HepG2 (cell line): Measurements from ENCODE around the gene MAP3K14. TPM values are rescaled to one million over a fixed set of nuclear protein-coding genes. Genes with fewer than 3 reads are reported as not detected.

Source experiments
- CSRNP1 ChIP-seq: sonication (generic); formaldehyde crosslinking; IDR thresholded peaks from 2 replicates; pipeline ENCODE4 v1.8.1; 2023; ENCODE audit warnings: mild to moderate bottlenecking, missing genetic modification reagents
- FLYWCH1 ChIP-seq: sonication (generic); formaldehyde crosslinking; IDR thresholded peaks from 2 replicates; pipeline ENCODE4 v1.8.1; 2023; ENCODE audit warnings: mild to moderate bottlenecking, missing genetic modification reagents
- FOXC1 ChIP-seq: sonication (generic); formaldehyde crosslinking; IDR thresholded peaks from 2 replicates; pipeline ENCODE4 v1.8.0; 2022; ENCODE audit warnings: mild to moderate bottlenecking, missing genetic modification reagents, borderline replicate concordance
- IKZF4 ChIP-seq: sonication (generic); formaldehyde crosslinking; IDR thresholded peaks from 2 replicates; pipeline ENCODE4 v1.5.1; 2020; ENCODE audit warnings: borderline replicate concordance, mild to moderate bottlenecking, low read depth, missing genetic modification reagents; ENCODE audit errors: not compliant biosample characterization
- KMT2B ChIP-seq: IDR thresholded peaks from 2 replicates; pipeline ENCODE4 v1.6.1; 2016; ENCODE audit warnings: missing genetic modification reagents, missing compliant biosample characterization
- MEF2D ChIP-seq: sonication (generic); formaldehyde crosslinking; IDR thresholded peaks from 2 replicates; pipeline ENCODE4 v1.5.1; 2020; ENCODE audit warnings: mild to moderate bottlenecking, missing genetic modification reagents
- PPARG ChIP-seq: conservative IDR thresholded peaks from 2 replicates; pipeline ENCODE4 v1.6.1; 2016; ENCODE audit warnings: missing biosample characterization, missing genetic modification reagents
- RBFOX2 ChIP-seq: fragments of 200-400 bp; formaldehyde crosslinking; IDR thresholded peaks from 2 replicates; pipeline ENCODE4 v1.6.1; 2017; ENCODE audit warnings: low read depth, mild to moderate bottlenecking, low read length
- SNAI1 ChIP-seq: sonication (generic); formaldehyde crosslinking; IDR thresholded peaks from 2 replicates; pipeline ENCODE4 v1.5.0; 2020; ENCODE audit warnings: mild to moderate bottlenecking, missing genetic modification reagents, borderline replicate concordance
- SOX6 ChIP-seq, 2 experiments: fragments of 450-650 bp in 1 of 2; sonication (generic) in 1 of 2; formaldehyde crosslinking in 1 of 2; IDR thresholded peaks; 2 replicates each; pipeline versions ENCODE4 v1.4.0 to v1.6.1; 2017 to 2020; ENCODE audit warnings: antibody characterized with exemption in 1 of 2, mild to moderate bottlenecking in 1 of 2, missing genetic modification reagents in 1 of 2
- SYNCRIP ChIP-seq: fragments of 200-400 bp; formaldehyde crosslinking; IDR thresholded peaks from 2 replicates; pipeline ENCODE4 v1.6.1; 2018; ENCODE audit warnings: mild to moderate bottlenecking, low read depth, low read length; ENCODE audit not compliant: insufficient read depth
- TFAP4 ChIP-seq: sonication (generic); IDR thresholded peaks from 2 replicates; pipeline ENCODE4 v1.6.1; 2016; ENCODE audit warnings: low read depth, borderline replicate concordance
- U2AF2 ChIP-seq: fragments of 200-400 bp; formaldehyde crosslinking; IDR thresholded peaks from 2 replicates; pipeline ENCODE4 v1.6.1; 2017; ENCODE audit warnings: low read depth, mild to moderate bottlenecking, low read length
- ZNF362 ChIP-seq: sonication (generic); formaldehyde crosslinking; IDR thresholded peaks from 2 replicates; pipeline ENCODE4 v1.4.0; 2020; ENCODE audit warnings: missing genetic modification reagents, mild to moderate bottlenecking, borderline replicate concordance
- ZNF414 ChIP-seq: sonication (generic); formaldehyde crosslinking; IDR thresholded peaks from 2 replicates; pipeline ENCODE4 v1.5.0; 2020; ENCODE audit warnings: missing genetic modification reagents
- ZNF567 ChIP-seq: sonication (generic); formaldehyde crosslinking; IDR thresholded peaks from 2 replicates; pipeline ENCODE4 v1.8.1; 2023; ENCODE audit warnings: mild to moderate bottlenecking, missing genetic modification reagents, borderline replicate concordance
- ZNF678 ChIP-seq: sonication (generic); formaldehyde crosslinking; IDR thresholded peaks from 2 replicates; pipeline ENCODE4 v1.4.0; 2020; ENCODE audit warnings: mild to moderate bottlenecking, missing genetic modification reagents
- ZNF776 ChIP-seq: sonication (generic); formaldehyde crosslinking; IDR thresholded peaks from 2 replicates; pipeline ENCODE4 v1.4.0; 2020; ENCODE audit warnings: mild to moderate bottlenecking, missing genetic modification reagents
- ZSCAN20 ChIP-seq: sonication (generic); formaldehyde crosslinking; IDR thresholded peaks from 2 replicates; pipeline ENCODE4 v1.4.0; 2020; ENCODE audit warnings: missing genetic modification reagents, mild to moderate bottlenecking, borderline replicate concordance
- polyA plus RNA-seq, 8 experiments: library from polyadenylated mRNA; depleted of rRNA in 3 of 8; stranded (reverse) in 7 of 8; unstranded in 1 of 8; fragments of >200 nt; fragmentation: Illumina TruSeq in 4 of 8; extraction: Trizol in 4 of 8; gene quantifications; 2 replicates each; pipeline versions ENCODE4 v1.2.1 to v1.2.3, GENCODE V29; 2011 to 2016; ENCODE audit warnings: low read depth in 4 of 8, missing spikeins in 1 of 8, mixed read lengths in 1 of 8; ENCODE audit not compliant: insufficient read depth in 1 of 8
- total RNA-seq, 5 experiments: library from RNA; depleted of rRNA; stranded (reverse); fragments of >200 nt; fragmentation: Illumina TruSeq; extraction: Trizol; gene quantifications; 2 replicates each; pipeline ENCODE4 v1.2.3, GENCODE V29; 2016; ENCODE audit warnings: low read depth in 1 of 5
- TF ChIP-seq, protein P1 (sequence below): sonication (generic); formaldehyde crosslinking; IDR thresholded peaks from 2 replicates; pipeline ENCODE4 v1.5.0; 2020; ENCODE audit warnings: mild to moderate bottlenecking, low read depth, missing genetic modification reagents, borderline replicate concordance
- TF ChIP-seq, protein P2 (sequence below), 2 experiments: sonication (generic) in 1 of 2; formaldehyde crosslinking in 1 of 2; IDR thresholded peaks; 2 replicates each; pipeline versions ENCODE4 v1.4.0 to v1.6.1; 2018 to 2020; ENCODE audit warnings: missing genetic modification reagents in 2 of 2, borderline replicate concordance in 1 of 2, low read depth in 1 of 2, mild to moderate bottlenecking in 1 of 2, missing biosample characterization in 1 of 2

MAP3K14 gene
- total and polyA plus RNA-seq, 2 of the 13 experiments (the other 11 are each of a cell fraction or from before 2014, with no cell fraction given): 2.6 TPM

DNA sequence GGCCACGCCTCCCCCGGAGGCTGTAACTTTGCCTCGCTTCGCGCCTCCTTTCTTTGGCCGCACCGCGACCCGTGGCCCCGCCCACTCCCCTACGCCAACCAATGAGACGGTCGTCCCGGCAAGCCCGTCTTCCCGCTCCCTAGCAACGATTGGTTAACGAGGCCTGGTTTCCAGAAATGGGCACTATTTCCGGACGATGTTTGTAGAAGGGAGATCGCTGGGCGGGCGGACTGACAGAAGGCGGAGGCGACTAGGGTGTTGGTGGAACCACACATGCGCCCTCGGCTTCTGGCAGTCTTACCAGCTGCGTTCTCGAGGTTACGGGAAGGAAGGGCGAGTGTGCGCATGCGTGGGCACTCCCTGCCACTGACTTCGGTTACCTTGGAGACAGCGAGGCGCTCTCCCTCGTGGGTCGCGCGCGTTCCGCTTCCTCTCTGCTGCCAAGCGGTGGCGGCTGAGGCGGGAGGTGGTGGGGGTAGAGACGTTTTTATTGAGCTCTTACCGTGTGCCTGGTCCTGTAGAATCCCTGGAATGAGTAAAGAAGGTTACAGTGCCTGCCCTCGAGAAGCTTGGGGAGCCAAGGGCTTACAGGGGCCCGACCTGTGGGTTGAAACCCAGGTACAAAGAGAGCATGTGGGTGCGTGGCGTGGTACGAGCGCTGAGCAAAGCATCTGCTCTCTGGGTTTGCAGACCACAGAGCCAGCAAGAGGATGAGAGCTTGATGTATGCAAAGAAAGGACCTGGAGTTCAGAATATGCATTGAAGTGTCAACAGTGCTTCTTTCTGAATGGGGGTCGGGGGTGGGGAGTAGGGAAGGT lies 500 bp upstream of the MAP3K14 start (continued):
- TF ChIP-seq ZNF776: no peak
- no peak; the same call in 1 of the 2 replicates for TF ChIP-seq PPARG (CRISPR knock-in tag)
- no peak; the same call in none of the 2 replicates for TF ChIP-seq KMT2B (CRISPR knock-in tag)
- TF ChIP-seq MEF2D (CRISPR knock-in tag): peak; percentile 71; the same call in 1 of the 2 replicates
- no peak for TF ChIP-seq RBFOX2
- no peak for TF ChIP-seq ZNF362
- TF ChIP-seq SYNCRIP: no peak
- no peak for TF ChIP-seq CSRNP1 (CRISPR knock-in tag)
- TF ChIP-seq FOXC1: no peak
- TF ChIP-seq TFAP4: peak; percentile 52; the same call in 1 of the 2 replicates
- 0 out of 2 replicates have a peak, but pooled peaks have one; percentile 35 for TF ChIP-seq U2AF2
- no peak for TF ChIP-seq FLYWCH1 (CRISPR knock-in tag)
- TF ChIP-seq ZNF414 (CRISPR knock-in tag): no peak
- TF ChIP-seq SNAI1: no peak
- TF ChIP-seq, protein P1, sequence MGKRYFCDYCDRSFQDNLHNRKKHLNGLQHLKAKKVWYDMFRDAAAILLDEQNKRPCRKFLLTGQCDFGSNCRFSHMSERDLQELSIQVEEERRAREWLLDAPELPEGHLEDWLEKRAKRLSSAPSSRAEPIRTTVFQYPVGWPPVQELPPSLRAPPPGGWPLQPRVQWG (CRISPR knock-in tag): no peak
- no peak for TF ChIP-seq ZSCAN20
- TF ChIP-seq ZNF567 (CRISPR knock-in tag): peak; percentile 95; the same call in 1 of the 2 replicates
- TF ChIP-seq ZNF678 (CRISPR knock-in tag): no peak; the same call in 1 of the 2 replicates
- TF ChIP-seq IKZF4 (CRISPR knock-in tag): no peak
- TF ChIP-seq SOX6 (IDR thresholded peaks at IDR 0.05): no peak
- peak; percentile 14; the same call in 1 of the 2 replicates for TF ChIP-seq SOX6 (CRISPR knock-in tag; IDR thresholded peaks at IDR 0.05)
- TF ChIP-seq, protein P2, sequence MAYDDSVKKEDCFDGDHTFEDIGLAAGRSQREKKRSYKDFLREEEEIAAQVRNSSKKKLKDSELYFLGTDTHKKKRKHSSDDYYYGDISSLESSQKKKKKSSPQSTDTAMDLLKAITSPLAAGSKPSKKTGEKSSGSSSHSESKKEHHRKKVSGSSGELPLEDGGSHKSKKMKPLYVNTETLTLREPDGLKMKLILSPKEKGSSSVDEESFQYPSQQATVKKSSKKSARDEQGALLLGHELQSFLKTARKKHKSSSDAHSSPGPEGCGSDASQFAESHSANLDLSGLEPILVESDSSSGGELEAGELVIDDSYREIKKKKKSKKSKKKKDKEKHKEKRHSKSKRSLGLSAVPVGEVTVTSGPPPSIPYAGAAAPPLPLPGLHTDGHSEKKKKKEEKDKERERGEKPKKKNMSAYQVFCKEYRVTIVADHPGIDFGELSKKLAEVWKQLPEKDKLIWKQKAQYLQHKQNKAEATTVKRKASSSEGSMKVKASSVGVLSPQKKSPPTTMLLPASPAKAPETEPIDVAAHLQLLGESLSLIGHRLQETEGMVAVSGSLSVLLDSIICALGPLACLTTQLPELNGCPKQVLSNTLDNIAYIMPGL (CRISPR knock-in tag; IDR thresholded peaks at IDR 0.05; ENCODE audit: borderline replicate concordance in 1 of 2, low read depth in 1 of 2): peak; percentile 21 to 49; a peak in 2 of 4 replicates
